HG03060 (cell line): ENCODE measurements around the gene MARK1.

Source experiments
- ATAC-seq: cut with Tn5 transposase; IDR thresholded peaks from one replicate; pipeline ENCODE4 v1.9.1; 2021; ENCODE audit warnings: low read depth, moderate number of reproducible peaks; ENCODE audit not compliant: unreplicated experiment

Gene MARK1

DNA sequence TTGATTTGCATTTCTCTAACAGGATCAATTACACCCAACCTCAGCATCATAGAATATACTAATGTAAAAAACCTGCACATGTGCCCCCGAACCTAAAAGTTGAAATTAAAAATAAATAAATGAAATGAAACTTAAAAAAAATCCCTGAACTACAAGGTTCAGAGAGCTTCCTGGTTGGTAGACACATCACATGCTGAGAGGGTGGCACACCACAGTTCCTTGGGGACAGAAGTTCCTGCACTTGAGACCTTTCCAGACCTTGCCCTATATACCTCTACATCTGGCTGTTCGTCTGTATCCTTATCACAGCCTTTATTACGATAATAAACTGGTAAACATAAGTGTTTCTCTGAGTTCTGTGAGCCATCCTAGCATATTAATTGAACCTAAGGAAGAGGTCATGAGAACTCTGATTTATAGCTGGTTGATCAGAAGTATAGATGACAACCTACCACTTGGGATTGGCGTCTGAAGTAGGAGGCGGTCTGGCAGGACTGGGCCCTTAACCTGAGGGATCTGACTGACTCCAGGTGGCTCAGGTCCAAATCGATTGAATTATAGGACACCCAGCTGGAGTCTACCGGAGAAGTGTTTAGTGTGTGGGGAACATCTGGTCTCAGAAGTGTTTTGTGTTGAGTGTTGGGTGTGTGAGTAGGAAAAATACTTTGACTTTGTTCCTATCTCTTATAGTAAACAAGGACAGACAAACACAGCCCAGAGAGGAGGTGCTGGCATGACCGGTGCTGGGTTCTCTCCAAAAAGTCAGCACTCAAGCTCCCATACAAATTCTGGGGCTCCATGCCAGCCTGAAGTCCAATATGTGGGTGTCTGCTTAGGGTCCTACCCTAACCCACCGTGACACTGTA lies 181.2 kb downstream of the MARK1 start:
- ATAC-seq: peak; percentile 30

DNA sequence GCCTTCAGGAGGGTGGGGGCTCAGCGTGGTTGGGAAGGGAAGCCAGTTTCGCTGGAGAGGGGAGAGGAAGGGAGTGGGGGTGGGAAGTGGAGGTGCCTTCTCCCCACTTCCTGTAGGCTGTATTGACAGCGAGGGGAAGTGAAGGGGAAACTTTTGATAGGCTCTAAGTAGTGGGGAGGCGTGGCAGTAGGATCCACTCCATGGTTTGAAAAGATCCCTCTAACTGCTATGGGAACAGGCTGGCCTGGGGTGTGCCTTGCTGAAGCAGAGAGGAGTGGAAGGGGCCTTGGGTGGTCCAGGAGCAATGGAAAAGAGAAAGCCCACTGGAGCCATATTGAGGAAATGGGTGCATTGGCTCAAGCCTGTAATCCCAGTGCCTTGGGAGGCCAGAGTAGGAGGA lies 182.4 kb downstream of the MARK1 start:
- ATAC-seq: no peak

GRCh38 chr1:220711056-220711809 lies 183.3 kb downstream of the MARK1 start:
- peak; percentile 82 for ATAC-seq
